Uterus (tissue), 4 donors: Measurements from ENCODE around the gene DNAJC27. TPM values are rescaled to one million over a fixed set of nuclear protein-coding genes. Genes with fewer than 3 reads are reported as not detected.

Experiments
- DNase-seq, 2 donors: peaks; one replicate each; pipeline ENCODE4 v3.0.0-alpha.2; 2019 to 2020
- H3K27ac ChIP-seq, 2 donors: fragments of 200-600 bp; sonication (generic); 1 replicate in 1 of 2; 2 replicates in 1 of 2; pipeline ENCODE4 v1.5.1; 2016 to 2018
- H3K27me3 ChIP-seq, 2 donors: fragments of 200-600 bp; sonication (generic); one replicate each; pipeline ENCODE4 v1.5.1; 2018 to 2019; ENCODE audit warnings: control low read depth in 1 of 2
- H3K36me3 ChIP-seq, 2 donors: fragments of 200-600 bp; sonication (generic); one replicate each; pipeline ENCODE4 v1.5.1; 2019; ENCODE audit warnings: control low read depth in 1 of 2
- H3K4me1 ChIP-seq, 2 donors: fragments of 200-600 bp; sonication (generic); one replicate each; pipeline ENCODE4 v1.5.1; 2018 to 2019; ENCODE audit warnings: control low read depth in 1 of 2
- H3K4me3 ChIP-seq, 2 donors: fragments of 200-600 bp; sonication (generic); 1 replicate in 1 of 2; 2 replicates in 1 of 2; pipeline ENCODE4 v1.5.1; 2018 to 2019; ENCODE audit warnings: mild to moderate bottlenecking in 1 of 2
- H3K9me3 ChIP-seq, 2 donors: fragments of 200-600 bp; sonication (generic); one replicate each; pipeline ENCODE4 v1.5.1; 2019; ENCODE audit warnings: control low read depth in 1 of 2
- CTCF ChIP-seq, 4 experiments: fragments of 200-600 bp in 2 of 4; fragments of 450-650 bp in 2 of 4; sonication (generic) in 2 of 4; IDR thresholded peaks; one replicate each; pipeline ENCODE4 v1.5.1; 2016 to 2019; ENCODE audit warnings: antibody characterized with exemption in 4 of 4, mild to moderate bottlenecking in 2 of 4, moderate library complexity in 1 of 4
- POLR2A ChIP-seq, 2 donors: fragments of 450-650 bp; IDR thresholded peaks; one replicate each; pipeline ENCODE4 v1.6.1; 2016; ENCODE audit warnings: antibody characterized with exemption in 2 of 2, mild to moderate bottlenecking in 1 of 2, moderate library complexity in 1 of 2
- intact Hi-C: fragments of 100-400 bp; cut with DNase I; formaldehyde crosslinking; loops from one replicate; pipeline ENCODE4 v1.15.1; 2023; ENCODE audit warnings: low total_unique reads
- total RNA-seq, 4 donors: library from RNA; depleted of rRNA in 3 of 4; stranded (reverse); fragments of >200 nt in 3 of 4; gene quantifications; one replicate each; pipeline versions ENCODE4 v1.1.0 to v1.2.4, GENCODE V29; 2014 to 2023
- donor health status: DM: yes; HTN: yes; CAD: no.

The DNAJC27 gene
- total RNA-seq, 4 donors from 2014 or later: 3.1 to 15.3 (median 7.8) TPM

GRCh38 chr2:24908461-24908901 is 63.3 kb downstream of the DNAJC27 start:
- H3K27ac ChIP-seq: no peak overlapping the region
- intact Hi-C loops: no loop called here
- H3K27me3 ChIP-seq: no peaks in the 10 kb centered on the region
- no peaks in the 10 kb centered on the region for H3K9me3 ChIP-seq
- no peak for DNase-seq
- H3K36me3 ChIP-seq: no peaks in the 10 kb centered on the region
- TF ChIP-seq CTCF (IDR thresholded peaks at IDR 0.05) (no peak), POLR2A (IDR thresholded peaks at IDR 0.05) (no peak)
- no peak overlapping the region for H3K4me3 ChIP-seq
- H3K4me1 ChIP-seq: peaks cover 0 to under 1% of the 10 kb centered on the region in 2 donors

- H3K27me3 ChIP-seq: no peaks in the 10 kb centered on the region
- H3K4me3 ChIP-seq: no peak overlapping the region
- H3K4me1 ChIP-seq: no peaks in the 10 kb centered on the region
- no peaks in the 10 kb centered on the region for H3K9me3 ChIP-seq
- no peak overlapping the region for H3K27ac ChIP-seq
- no peak for TF ChIP-seq POLR2A (IDR thresholded peaks at IDR 0.05)
- no peak for TF ChIP-seq CTCF (IDR thresholded peaks at IDR 0.05)
- no peak for DNase-seq
- H3K36me3 ChIP-seq: no peaks in the 10 kb centered on the region
- intact Hi-C loops: no loop called here
Measured at GRCh38 chr2:24907116-24907515, 64.6 kb downstream of the DNAJC27 start.

GRCh38 chr2:24906466-24906865 is 65.3 kb downstream of the DNAJC27 start:
- TF ChIP-seq CTCF (IDR thresholded peaks at IDR 0.05) (no peak), POLR2A (IDR thresholded peaks at IDR 0.05) (no peak)
- H3K9me3 ChIP-seq: no peaks in the 10 kb centered on the region
- no peak overlapping the region for H3K4me3 ChIP-seq
- H3K27ac ChIP-seq: no peak overlapping the region
- intact Hi-C loops: no loop called here
- no peaks in the 10 kb centered on the region for H3K36me3 ChIP-seq
- DNase-seq: no peak
- H3K27me3 ChIP-seq: no peaks in the 10 kb centered on the region
- no peaks in the 10 kb centered on the region for H3K4me1 ChIP-seq

- no peak for DNase-seq
- no peak for TF ChIP-seq CTCF (IDR thresholded peaks at IDR 0.05)
- no peak for TF ChIP-seq POLR2A (IDR thresholded peaks at IDR 0.05)
Measured at GRCh38 chr2:24903161-24904103, 68.3 kb downstream of the DNAJC27 start.

GRCh38 chr2:24899361-24899910 is 72.3 kb downstream of the DNAJC27 start:
- TF ChIP-seq CTCF (IDR thresholded peaks at IDR 0.05) (no peak), POLR2A (IDR thresholded peaks at IDR 0.05) (no peak)
- Histone ChIP-seq H3K9me3 (peaks cover 0 to 6% of the 10 kb centered on the region in 2 donors), H3K4me1 (no peaks in the 10 kb centered on the region), H3K27me3 (no peaks in the 10 kb centered on the region), H3K36me3 (no peaks in the 10 kb centered on the region), H3K4me3 (no peak overlapping the region), H3K27ac (no peak overlapping the region)
- intact Hi-C loops: no loop called here
- no peak for DNase-seq

More at GRCh38 chr2:24903161-24904103, 68.3 kb downstream of the DNAJC27 start:
- Histone ChIP-seq H3K4me3 (no peak overlapping the region), H3K36me3 (no peaks in the 10 kb centered on the region), H3K27ac (no peak overlapping the region), H3K9me3 (no peaks in the 10 kb centered on the region), H3K27me3 (no peaks in the 10 kb centered on the region), H3K4me1 (no peaks in the 10 kb centered on the region)
- intact Hi-C loops: no loop called here
